CD4-positive, alpha-beta T cell treated with Interleukin-1 beta for 1 hour (primary cell): ENCODE data around the gene KRTCAP2.
"Not testable (repeated sequence)": the region's sequence is repeated elsewhere in the genome, so short reads cannot be mapped to it uniquely, and the experiment has no call there.

ENCODE experiments used
- DNase-seq, 2 donors: peaks; one replicate each; pipeline ENCODE4 v3.0.0-alpha.2; 2020 to 2022

Gene KRTCAP2

DNA sequence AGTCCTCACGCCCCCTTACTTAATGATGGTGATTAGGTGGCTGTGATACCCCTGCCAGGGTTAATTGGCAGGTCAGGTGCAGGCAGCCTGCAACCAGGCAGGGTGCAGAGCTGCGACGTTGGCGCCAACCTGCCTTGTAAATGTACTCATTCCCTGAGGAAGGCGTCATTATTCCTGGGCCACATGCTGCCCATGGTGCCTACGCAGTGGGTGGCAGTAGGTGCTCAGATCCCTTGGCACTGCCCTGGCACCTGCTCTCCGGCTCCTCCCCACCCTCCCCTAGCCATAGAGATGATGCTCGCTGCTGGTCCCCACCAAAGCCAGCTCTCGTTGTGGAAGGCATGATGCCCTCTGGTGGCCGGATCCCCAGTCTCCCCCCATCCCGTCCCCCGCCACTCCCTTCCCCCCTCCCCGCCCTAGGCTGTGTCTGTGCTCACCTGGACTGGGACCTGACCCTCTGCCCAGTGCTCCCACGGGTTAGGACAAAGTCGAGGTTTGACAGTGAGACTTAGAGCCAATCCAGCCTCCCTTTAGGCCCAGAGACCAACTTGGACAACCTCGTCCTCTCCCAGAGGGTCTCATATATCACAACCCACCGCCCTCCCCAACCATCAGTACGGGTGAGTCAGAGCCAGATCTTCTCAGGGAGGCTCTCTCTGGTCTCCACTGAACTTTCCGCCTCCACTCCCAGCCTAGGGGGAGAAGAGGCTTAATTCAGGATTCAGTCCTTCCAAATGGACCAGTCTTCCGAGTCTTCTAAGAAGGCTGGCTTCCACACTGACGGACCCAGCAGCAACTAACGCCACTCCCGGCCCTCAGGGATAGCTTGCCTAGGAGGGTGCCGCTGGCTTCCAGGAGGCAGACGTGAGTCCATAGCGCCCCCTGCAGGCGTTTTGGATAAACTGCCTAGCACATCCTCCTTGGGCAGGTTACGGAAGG is 5.7 kb downstream of the KRTCAP2 start:
- DNase-seq = peak; percentile 86 to 87

DNA sequence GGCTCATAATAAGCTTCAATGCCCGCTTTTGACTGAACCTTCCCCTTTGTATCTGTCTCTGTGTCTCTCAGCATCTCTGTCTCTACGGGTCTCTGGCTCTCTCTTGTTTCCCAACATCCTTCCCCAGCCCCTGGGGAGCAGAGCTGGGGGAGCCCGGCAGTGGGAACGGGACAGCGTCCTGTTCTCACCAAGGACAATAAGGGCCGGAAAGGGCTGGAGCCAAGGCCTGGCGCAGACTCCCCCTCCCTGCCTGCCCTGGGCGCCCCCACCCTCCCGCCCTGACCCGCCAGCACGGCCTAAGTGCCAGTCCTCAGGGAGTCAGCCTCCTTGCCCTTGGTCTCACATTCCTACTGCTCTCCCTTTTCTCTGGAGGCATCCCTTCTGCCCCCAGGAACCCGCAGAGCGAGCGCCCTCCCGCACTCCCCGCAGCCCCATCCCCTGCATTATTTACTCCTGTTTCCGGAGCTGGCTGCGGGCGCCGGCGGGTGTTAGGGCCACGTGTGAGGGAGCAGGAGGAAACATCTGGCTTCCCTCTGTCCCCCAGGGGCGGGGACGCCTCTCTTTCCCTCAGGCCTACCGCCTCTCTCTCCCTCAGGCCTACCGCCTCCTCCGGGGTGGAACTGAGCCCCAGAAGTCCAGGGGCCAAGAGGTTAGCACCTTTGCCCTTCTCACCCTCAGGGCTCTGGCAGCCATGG is 6.5 kb downstream of the KRTCAP2 start:
- no peak for DNase-seq

DNA sequence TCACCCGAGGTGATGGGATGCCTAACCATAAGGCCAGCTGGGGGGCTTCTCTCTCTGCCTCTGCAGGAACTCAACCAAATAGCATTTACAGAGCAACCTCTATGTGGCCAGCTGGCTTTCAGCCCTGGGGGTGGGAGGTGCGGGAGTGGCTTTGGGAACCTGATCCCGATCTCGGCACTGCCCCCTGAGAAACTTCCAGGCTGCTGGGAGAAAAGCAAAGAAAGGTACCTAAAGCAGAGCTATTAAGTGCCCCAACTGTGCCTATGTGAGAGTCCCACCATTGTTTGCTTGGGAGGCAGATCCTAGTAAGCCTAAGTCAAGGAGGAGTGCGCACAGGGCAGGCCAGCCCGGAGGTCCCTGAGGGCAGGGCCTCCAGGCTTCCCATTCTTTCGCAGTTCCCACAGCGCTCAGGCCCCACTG is 7.0 kb downstream of the KRTCAP2 start:
- DNase-seq = no peak

DNA sequence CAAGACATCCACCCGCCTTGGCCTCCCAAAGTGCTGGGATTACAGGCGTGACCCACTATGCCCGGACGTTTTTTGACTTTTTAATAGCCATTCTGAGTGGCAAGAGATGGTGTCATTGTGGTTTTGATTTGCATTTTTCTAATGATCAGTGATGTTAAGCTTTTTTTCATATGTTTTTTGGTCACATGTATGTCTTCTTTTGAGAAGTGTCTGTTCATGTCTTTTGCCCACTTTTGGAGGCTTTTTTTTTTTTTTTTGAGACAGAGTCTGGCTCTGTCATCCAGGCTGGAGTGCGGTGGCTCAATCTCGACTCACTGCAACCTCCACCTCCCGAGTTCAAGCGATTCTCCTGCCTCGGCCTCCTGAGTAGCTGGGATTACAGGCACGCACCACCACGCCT is 8.5 kb downstream of the KRTCAP2 start:
- not testable (repeated sequence) for DNase-seq

DNA sequence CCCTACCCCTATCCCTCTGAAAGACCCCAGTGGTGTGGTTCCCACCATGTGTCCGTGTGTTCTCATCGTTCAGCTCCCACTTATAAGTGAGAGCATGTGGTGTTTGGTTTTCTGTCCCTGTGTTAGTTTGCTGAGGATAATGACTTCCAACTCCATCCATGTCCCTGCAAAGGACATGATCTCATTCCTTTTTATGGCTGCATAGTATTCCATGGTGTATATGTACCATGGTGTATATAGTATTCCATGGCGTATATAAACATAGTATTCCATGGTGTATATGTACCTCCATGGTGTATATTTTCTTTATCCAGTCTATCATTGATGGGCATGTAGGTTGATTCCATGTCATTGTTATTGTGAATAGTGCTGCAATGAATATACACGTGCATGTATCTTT is 9.3 kb downstream of the KRTCAP2 start:
- not testable (repeated sequence) for DNase-seq

DNA sequence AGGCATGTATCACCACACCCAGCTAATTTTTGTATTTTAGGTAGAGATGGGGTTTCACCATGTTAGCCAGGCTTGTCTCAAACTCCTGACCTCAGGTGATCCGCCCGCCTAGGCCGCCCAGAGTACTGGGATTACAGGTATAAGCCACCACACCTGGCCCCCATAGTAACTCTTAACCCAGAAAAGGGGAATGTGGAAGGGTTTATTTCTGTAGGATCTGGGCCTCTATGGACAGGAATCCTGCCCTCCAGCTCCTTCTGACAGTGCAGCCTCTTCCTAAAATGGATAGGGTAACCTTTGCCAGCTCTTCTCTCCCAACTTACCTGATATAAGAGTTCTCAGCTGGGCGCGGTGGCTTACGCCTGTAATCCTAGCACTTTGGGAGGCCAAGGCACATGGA is 10.5 kb downstream of the KRTCAP2 start:
- DNase-seq = not testable (repeated sequence)

DNA sequence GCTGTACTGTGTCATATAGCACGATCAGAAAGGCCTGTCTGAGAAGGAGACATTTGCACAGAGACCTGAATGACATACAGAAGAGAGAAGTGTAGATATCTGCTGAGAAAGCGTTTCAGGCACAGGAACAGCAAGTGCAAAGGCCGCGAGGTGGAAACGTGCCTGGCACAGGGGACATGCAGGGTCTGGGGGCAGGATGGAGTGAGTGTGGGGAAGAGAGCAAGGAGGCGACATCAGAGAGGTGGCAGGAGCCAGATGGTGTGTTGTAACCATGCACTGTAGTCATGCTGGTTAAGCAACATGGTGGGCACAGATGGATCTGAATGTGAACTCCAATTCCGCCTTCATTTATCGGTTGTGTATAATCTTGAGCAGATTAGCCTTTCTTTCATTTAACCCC is 13.0 kb downstream of the KRTCAP2 start:
- no peak for DNase-seq

DNA sequence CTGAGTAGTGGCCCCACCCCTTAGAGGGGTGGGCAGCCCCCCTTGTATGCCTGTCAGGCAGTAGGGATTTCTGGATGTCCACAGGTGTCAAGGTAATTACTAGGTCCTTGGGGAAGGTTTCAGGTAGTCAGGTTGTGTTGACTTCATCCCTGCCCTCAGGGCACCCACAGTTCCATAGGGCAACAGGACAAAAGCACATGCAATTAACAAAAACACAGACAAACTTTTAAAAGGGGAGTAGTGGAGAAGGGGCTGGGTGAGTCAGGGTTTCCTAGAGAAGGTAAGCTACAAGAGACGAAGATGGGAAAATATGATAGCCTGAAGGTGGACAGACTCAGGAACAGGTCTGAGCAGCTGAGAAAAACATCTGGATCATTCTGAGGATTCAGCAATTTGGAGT is 14.1 kb downstream of the KRTCAP2 start:
- DNase-seq = no peak

DNA sequence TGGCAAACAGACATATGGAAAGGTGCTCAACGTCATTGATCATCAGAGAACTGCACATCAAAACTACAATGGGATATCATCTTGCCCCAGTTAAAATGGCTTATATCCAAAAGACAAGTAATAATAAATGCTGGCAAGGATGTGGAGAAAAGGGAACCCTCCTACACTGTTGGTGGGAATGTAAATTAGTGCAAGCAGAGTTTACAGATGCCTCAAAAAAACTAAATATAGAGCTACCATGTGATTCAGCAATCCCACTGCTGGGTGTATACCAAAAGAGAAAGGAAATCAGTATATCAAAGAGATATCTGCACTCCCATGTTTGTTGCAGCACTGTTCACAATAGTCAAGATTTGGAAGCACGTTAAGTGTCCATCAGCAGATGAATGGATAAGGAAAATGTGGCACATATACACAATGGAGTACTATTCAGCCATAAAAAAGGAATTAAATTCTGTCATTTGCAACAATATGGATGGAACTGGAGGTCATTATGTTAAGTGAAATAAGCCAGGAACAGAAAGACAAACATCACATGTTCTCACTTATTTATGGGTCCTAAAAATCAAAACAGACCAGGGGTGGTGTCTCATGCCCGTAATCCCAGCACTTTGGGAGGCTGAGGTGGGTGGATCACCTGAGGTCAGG is 17.0 kb downstream of the KRTCAP2 start:
- not testable (repeated sequence) for DNase-seq

DNA sequence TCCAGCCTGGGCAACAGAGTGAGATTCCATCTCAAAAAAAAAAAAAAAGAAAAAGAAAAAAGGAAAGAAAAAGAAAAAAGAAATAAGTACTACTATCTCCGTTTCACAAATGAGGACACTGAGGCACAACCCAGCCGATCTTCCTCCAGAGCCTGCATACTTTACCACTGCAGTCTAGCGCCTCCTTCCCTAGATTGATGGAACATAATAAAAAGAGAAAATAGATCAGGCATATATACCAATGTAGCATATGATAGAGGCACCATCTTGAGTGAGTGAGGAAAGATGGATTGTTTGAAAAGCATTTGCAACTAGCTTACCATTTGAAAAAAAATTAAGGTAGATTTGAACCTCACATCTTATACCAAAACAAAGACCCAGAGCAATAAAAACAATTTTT is 27.6 kb downstream of the KRTCAP2 start:
- no peak for DNase-seq

DNA sequence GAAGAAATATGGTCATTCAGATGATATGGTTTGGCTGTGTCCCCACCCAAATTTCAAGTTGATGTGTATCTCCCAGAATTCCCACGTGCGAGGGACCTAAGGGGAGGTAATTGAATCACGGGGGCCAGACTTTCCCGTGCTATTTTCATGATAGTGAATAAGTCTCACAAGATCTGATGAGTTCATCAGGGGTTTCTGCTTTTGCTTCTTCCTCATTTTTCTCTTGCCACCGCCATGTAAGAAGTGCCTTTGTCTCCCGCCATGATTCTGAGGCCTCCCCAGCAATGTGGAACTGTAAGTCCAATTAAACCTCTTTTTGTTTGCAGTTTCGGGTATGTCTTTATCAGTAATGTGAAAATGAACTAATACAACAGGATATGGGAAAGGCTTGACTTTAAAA is 31.4 kb downstream of the KRTCAP2 start:
- DNase-seq = no peak

DNA sequence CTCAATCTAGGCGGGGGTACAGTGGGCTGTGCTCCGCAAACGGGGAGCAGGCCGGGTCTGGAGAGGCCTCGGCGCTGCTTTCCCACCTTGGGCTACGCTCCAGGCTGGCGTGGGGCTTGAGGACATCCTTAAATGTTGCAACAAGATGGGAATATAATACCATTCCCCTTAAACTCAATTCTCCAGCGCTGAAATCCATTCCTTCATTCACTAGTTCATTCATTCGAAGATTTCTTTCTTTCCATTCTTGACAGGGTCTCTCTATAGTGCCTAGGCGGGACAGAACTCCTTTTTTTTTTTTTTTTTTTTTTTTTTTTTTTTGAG is 32.5 kb downstream of the KRTCAP2 start:
- no peak for DNase-seq

DNA sequence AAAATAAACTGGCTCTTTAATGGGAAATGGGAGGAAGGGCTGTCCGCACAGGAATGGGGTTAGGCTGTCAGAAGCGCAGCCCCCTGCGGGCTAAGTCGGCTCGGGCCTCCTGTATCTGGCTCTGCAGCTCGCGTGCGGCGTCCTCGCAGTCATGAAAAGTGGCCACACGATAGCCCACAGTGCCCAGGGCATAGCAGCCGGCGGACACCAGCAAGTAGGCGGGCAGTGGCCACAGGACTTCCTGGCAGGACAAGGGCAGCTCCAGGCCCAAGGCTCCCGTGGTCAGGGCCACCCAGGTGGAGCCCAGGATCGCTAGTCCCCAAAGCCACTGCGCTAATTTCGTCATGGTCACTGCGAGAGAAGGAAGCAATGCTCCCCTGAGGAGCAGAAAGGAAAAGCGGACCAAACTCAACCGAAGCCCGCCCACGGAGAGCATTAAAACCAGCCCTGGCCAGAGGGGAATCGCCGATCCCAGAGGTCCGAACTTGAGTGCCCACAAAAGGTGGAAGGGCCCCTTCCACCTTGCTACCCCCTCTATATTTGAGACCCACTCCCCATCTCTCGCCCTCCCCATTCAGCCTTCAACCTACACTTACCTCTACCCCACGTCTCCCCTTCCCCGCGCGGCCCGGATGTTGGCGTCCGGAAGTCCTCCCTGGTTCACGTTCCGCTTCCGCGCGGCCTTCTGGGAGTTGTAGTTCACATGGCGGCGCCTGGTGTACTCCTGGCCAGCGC is 33.0 kb downstream of the KRTCAP2 start, which contains the start of gene DPM3:
TSS of gene DPM3 (minus strand) at position 637 of the 735 bp plus-strand sequence. CDS start at position 346, 291 bp downstream.
- DNase-seq = peak; percentile 88 to 89

DNA sequence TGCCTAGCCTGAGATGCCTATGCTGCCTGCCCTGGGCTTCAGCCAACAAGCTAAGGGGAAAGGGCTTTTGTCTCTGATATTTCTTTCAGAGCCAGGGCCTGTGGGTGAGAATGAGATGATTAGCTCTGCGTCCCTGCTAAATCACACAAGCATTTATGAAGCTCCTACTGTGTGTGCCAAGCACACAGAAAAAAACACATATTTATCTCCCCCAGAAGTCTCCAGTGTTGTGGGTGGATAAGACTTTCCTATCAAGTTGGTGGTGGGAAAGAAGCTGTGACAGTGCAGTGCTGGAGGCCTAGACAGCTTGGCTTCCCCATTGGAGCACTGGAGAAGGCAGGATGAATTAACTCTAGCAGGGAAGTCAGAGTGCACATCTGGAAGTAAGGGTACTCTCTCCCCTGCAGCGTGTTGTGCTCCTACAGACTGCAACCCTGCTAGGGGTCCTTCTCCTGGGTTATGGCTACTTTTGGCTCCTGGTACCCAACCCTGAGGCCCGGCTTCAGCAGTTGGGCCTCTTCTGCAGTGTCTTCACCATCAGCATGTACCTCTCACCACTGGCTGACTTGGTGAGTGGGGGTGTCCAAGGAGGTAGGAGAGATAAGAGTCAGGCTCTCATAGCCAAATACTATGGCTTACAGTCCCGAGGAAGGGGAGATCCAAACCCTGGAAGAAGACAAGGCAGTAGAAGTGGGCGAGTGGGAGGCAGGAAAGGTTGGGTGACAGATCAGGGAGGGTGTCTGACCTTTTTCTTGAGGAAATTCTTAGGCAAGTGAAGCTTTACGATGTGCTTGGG is 35.8 kb downstream of the KRTCAP2 start:
- DNase-seq = no peak

DNA sequence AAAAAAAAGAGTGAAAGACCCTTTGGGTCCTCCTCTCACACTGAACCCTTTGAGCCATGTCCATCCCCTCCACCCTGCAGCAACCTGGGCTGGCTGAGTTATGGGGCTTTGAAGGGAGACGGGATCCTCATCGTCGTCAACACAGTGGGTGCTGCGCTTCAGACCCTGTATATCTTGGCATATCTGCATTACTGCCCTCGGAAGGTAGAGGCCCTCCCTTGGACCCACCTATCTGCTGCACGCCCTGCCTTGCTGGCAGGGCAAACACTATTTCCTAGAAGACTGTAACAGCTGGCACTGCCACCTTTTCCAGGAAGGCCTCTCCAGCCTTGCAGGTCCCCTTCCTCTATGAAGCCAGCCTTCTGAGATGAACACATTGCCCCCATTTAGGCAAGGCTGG is 36.4 kb downstream of the KRTCAP2 start:
- DNase-seq = peak; percentile 9 to 14

DNA sequence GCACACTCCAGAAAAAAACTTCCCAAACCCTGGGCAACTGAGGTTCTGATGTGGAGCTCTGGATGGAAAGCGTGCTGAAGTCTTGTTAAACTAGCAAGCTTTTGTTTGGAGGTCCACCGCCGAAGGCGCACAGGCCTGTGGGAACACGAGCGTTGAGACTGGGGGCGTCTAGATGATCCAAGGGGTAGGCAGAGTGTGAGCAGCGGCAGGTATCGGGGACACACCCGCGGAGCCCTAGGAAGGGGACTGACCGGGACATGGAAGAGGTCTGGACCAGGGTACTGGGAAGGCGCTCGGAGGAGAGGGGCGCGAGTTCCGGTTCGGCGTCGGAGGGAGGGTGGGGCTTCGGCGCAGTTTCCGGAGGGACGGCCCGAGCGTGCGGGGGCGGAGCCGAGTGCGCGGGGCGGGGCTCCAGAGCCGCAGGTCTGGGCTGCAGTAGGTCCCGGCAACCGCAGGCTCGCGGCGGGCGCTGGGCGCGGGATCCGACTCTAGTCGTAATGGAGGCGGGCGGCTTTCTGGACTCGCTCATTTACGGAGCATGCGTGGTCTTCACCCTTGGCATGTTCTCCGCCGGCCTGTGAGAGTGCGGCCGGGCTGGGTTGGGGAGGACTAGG is 37.6 kb downstream of the KRTCAP2 start, which contains the start of gene SLC50A1:
TSS of gene SLC50A1 (plus strand) at position 438 of the 614 bp plus-strand sequence. CDS start at position 498, 60 bp downstream.
- DNase-seq = peak; percentile 93 to 94

DNA sequence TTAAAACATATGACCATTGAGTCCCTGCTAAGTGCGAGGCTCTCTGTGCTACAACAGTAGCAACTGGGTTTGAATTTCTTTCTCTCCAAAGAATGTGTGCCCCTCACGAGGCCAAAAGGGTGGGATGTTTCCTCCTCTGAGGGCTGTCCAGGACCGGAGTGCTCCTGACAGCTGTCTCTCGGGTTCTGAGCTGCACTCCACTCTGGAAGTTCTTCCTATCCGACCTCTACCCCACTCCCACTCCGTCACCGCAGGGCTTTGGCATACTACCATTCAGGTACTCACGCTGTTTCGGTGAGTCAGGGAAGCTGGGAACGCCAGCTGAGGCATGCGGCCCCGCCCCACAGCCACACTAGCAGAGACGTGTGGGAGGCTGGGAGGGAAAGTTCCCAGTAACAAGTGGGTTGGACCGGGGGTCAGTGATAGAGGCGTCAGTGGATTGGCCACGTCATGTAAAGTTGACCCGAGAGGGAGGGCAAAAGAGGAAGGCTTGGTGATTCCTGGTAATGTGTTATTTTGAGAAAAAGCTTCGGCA is 38.2 kb downstream of the KRTCAP2 start:
- DNase-seq = peak; percentile 44 to 75

DNA sequence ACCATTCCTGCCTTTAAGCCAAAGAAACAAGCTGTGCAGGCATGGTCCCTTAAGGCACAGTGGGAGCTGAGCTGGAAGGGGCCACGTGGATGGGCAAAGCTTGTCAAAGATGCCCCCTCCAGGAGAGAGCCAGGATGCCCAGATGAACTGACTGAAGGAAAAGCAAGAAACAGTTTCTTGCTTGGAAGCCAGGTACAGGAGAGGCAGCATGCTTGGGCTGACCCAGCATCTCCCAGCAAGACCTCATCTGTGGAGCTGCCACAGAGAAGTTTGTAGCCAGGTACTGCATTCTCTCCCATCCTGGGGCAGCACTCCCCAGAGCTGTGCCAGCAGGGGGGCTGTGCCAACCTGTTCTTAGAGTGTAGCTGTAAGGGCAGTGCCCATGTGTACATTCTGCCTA is 38.8 kb downstream of the KRTCAP2 start:
- no peak for DNase-seq

DNA sequence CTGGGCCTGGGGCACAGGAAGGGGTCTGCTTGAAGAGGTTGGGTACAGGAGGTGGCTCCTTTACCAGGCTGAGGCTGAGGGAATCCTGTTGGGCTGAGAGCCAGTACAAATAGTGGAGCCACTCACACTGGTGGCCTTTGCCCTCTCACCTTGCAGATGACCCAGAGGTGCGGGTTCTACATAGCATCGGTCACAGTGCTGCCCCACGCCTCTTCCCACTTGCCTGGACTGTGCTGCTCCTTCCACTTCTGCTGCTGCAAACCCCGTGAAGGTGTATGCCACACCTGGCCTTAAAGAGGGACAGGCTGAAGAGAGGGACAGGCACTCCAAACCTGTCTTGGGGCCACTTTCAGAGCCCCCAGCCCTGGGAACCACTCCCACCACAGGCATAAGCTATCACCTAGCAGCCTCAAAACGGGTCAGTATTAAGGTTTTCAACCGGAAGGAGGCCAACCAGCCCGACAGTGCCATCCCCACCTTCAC is 39.3 kb downstream of the KRTCAP2 start:
- DNase-seq = no peak

DNA sequence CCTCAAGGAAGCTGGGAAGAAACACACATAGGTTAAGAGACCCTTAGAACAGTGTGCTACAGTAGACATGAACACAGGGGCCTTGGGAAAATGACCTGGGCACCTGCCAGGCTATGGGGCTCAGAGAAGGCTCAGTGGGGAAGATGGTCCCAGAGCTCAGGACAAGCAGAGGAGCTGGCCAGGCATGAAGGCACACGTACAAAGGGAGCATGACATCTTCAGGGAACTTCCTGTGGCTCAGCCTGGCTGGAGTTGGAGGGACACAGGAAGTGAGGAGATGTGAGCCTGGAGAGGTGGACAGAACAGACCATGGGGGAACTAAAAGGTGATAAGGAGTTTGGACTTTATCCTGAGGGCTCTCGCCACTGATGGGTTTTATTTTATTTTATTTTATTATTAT is 41.2 kb downstream of the KRTCAP2 start:
- no peak for DNase-seq

DNA sequence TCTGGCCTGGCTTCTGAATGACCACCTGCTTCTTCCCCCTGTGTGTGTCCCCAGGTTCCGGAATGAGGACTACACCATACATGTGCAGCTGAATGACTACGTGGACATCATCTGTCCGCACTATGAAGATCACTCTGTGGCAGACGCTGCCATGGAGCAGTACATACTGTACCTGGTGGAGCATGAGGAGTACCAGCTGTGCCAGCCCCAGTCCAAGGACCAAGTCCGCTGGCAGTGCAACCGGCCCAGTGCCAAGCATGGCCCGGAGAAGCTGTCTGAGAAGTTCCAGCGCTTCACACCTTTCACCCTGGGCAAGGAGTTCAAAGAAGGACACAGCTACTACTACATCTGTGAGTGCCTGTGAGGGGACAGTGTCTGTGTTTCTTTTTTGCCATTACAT is 41.8 kb downstream of the KRTCAP2 start:
- DNase-seq = no peak
